Rectal smooth muscle tissue (tissue), 1 donor: ENCODE measurements around the gene GMFB.
"Not testable (repeated sequence)": the region's sequence is repeated elsewhere in the genome, so short reads cannot be mapped to it uniquely, and the experiment has no call there.

Source experiments
- H3K27ac ChIP-seq: one replicate; pipeline ENCODE4 v1.7.0; 2013; ENCODE audit warnings: low read depth, low read length, inconsistent platforms
- H3K27me3 ChIP-seq: one replicate; pipeline ENCODE4 v1.7.0; 2013; ENCODE audit warnings: low read length; ENCODE audit not compliant: control insufficient read depth, insufficient read depth
- H3K36me3 ChIP-seq: one replicate; pipeline ENCODE4 v1.7.0; 2013; ENCODE audit warnings: low read length; ENCODE audit not compliant: control insufficient read depth, insufficient read depth
- H3K4me1 ChIP-seq: one replicate; pipeline ENCODE4 v1.7.0; 2013; ENCODE audit warnings: low read length; ENCODE audit not compliant: control insufficient read depth, insufficient read depth
- H3K4me3 ChIP-seq: one replicate; pipeline ENCODE4 v1.7.0; 2013; ENCODE audit warnings: low read length
- H3K9ac ChIP-seq: one replicate; pipeline ENCODE4 v1.7.0; 2013; ENCODE audit warnings: low read length

The GMFB gene

DNA sequence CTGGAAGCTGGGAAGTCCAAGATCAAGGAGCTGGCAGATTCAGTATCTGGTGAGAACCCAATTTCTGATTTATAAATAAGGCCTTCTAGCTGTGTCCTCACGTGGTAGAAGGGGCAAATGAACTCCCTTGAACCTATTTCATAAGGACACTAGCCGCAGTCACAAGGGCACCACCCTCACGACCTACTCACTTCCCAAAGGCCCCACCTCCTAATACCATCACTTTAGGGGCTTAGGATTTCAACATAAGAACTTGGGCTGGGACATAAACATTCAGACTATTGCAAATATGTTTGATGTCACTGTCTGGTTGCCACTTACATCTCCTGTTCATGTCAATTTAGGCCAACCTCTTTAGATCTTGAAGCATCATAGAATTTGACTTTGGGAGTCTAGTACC lies 36.8 kb downstream of the GMFB start:
- Histone ChIP-seq H3K4me3 (no peak overlapping the region), H3K9ac (no peak overlapping the region), H3K27ac (no peak overlapping the region), H3K36me3 (no peaks in the 10 kb centered on the region), H3K27me3 (no peaks in the 10 kb centered on the region), H3K4me1 (no peaks in the 10 kb centered on the region)

DNA sequence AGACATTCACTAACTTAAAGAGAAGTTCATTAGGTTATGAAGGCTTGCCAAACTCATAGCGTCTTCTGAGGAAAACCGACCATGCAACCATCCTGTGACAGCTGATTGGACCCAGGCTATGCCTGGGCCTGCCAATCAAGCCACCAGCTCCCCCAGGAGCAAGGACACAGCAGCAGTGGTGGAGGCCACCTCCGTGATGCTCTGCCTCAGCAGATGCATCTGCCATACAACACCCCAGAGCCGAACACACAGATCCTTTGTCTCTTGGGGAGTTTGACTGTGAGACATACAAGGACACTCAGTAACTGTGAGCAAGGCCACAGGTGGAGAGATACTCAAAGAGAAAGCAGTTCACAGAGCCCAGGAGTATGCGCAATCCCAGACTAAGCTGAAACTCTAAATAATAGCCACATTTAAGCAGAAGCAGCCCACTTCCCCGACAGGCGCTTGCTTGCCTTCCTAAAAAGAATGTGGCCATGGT lies 37.6 kb downstream of the GMFB start:
- Histone ChIP-seq H3K27ac (no peak overlapping the region), H3K4me1 (no peaks in the 10 kb centered on the region), H3K36me3 (no peaks in the 10 kb centered on the region), H3K27me3 (no peaks in the 10 kb centered on the region), H3K4me3 (no peak overlapping the region), H3K9ac (no peak overlapping the region)

DNA sequence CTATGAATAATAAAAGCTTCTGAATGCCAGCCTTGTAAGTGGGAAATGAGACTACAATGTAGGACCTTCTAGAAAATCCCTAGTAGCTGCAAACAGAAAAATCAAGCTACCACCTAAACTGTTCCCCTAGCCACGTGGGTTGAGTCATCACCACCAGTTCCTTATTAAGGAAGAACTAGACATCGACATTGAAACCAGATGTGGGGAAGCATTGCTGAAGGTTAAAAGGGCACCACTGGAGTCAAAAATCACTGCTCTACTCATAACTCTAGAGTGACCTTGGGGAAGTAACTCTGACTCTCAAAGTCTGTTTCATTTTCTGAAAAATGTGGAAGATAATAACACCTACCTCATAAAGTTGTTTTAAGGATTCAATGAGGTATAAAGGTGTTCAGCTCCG lies 38.2 kb downstream of the GMFB start:
- Histone ChIP-seq H3K27me3 (no peaks in the 10 kb centered on the region), H3K27ac (no peak overlapping the region), H3K36me3 (no peaks in the 10 kb centered on the region), H3K4me1 (no peaks in the 10 kb centered on the region), H3K9ac (no peak overlapping the region), H3K4me3 (no peak overlapping the region)

DNA sequence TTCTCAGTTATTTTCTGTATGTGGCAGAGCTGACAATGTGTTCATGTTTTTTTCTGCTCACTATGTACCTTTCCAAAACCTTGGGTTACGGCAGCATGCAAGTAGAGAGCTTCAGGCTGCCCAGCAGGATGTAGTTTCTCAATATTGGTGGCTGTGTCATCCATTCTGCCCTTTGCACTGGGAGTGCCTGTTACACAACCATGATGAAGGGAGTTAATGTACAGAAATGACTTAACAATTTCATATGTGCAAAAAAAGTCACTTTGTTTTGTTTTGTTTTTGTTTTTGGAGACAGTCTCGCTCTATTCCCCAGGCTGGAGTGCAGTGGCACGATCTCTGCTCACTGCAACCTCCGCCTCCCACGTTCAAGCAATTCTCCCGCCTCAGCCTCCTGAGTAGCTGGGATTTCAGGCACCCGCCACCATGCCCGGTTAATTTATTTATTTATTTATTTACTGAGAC lies 41.5 kb downstream of the GMFB start:
- H3K4me3 ChIP-seq: no peak overlapping the region
- H3K4me1 ChIP-seq: peaks cover 4% of the 10 kb centered on the region
- no peaks in the 10 kb centered on the region for H3K27me3 ChIP-seq
- no peak overlapping the region for H3K9ac ChIP-seq
- no peak overlapping the region for H3K27ac ChIP-seq
- H3K36me3 ChIP-seq: no peaks in the 10 kb centered on the region

DNA sequence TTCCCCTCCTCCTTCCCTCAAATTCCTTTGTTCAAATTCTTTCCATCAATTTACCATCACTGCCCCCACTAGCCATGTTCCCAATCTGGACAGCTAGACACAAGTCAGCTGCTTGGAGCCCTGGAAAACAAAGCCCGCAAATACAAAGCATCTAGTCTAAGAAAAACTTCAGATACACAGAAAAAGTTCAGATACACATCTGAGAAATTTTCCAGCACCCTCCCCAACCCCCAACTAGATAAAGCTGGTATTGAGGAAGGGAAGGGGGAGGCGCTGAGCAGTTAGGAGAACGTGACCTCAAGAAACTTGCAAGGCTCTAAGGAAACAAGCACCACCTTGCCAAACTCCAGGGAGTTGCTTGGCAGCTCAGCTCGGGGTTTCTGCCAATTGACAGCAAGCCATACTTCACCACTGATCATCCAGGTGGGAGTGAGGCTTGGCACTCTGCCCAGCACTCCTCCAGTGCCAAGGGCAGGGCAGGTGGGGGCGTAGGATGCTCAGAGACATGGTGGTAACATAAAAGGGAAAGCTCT lies 42.6 kb downstream of the GMFB start:
- Histone ChIP-seq H3K4me1 (peaks cover 8% of the 10 kb centered on the region), H3K27ac (peak overlapping the region; percentile 50), H3K4me3 (no peak overlapping the region), H3K36me3 (no peaks in the 10 kb centered on the region), H3K27me3 (no peaks in the 10 kb centered on the region), H3K9ac (no peak overlapping the region)

DNA sequence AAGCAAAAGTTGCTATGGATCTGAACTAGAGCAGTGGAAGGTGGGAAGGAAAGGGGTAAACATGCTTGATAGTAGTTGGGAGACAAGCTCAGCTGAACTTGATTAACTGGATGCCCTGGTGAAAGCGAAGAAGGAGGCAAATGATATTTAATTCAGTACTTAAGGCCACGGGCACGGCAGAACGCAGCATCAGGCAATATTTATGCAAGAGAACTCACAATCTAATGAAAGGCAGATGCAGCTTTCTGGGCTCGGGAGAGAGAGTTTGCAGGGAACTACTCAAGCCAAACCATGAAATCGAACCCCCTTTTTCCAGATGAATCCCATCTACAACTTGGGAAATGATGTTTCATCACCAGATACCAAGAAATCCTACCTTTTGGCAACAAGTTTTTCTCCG lies 44.1 kb downstream of the GMFB start:
- peaks cover 14% of the 10 kb centered on the region for H3K4me1 ChIP-seq
- H3K4me3 ChIP-seq: no peak overlapping the region
- H3K9ac ChIP-seq: no peak overlapping the region
- H3K27ac ChIP-seq: no peak overlapping the region
- H3K36me3 ChIP-seq: no peaks in the 10 kb centered on the region
- no peaks in the 10 kb centered on the region for H3K27me3 ChIP-seq

DNA sequence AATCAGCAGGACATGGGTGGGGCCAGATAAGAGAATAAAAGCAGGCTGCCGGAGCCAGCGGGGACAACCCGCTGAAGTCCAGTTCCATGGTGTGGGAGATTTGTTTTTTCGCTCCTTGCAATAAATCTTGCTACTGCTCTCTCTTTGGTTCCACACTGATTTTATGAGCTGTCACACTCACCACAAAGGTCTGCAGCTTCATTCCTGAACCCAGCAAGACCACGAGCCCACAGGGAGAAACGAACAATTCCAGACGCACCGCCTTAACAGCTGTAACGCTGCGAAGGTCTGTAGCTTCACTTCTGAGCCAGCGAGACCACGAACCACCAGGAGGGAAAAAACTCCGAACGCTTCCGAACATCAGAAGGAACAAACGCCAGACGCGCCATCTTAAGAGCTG lies 44.8 kb downstream of the GMFB start:
- no peak overlapping the region for H3K27ac ChIP-seq

DNA sequence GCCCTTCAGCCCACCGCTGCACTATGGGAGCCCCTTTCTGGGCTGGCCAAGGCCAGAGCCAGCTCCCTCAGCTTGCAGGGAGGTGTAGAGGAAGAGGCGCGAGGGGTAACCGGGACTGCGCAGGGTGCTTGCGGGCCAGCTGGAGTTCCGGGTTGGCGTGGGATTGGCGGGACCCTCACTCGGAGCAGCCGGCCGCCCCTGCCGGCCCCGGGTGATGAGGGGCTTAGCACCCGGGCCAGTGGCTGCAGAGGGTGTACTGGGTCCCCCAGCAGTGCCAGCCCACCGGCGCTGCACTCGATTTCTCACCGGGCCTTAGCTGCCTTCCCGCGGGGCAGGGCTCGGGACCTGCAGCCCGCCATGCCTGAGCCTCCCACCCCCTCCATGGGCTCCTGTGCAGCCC lies 45.8 kb downstream of the GMFB start:
- not testable (repeated sequence) for H3K9ac ChIP-seq, H3K4me3 ChIP-seq, H3K27ac ChIP-seq, H3K27me3 ChIP-seq, H3K36me3 ChIP-seq
- H3K4me1 ChIP-seq: peaks cover 14% of the 10 kb centered on the region

More for the DNA sequence above, 44.8 kb downstream of the GMFB start:
- Histone ChIP-seq H3K9ac (no peak overlapping the region), H3K4me3 (no peak overlapping the region), H3K36me3 (no peaks in the 10 kb centered on the region), H3K4me1 (peaks cover 14% of the 10 kb centered on the region), H3K27me3 (no peaks in the 10 kb centered on the region)

DNA sequence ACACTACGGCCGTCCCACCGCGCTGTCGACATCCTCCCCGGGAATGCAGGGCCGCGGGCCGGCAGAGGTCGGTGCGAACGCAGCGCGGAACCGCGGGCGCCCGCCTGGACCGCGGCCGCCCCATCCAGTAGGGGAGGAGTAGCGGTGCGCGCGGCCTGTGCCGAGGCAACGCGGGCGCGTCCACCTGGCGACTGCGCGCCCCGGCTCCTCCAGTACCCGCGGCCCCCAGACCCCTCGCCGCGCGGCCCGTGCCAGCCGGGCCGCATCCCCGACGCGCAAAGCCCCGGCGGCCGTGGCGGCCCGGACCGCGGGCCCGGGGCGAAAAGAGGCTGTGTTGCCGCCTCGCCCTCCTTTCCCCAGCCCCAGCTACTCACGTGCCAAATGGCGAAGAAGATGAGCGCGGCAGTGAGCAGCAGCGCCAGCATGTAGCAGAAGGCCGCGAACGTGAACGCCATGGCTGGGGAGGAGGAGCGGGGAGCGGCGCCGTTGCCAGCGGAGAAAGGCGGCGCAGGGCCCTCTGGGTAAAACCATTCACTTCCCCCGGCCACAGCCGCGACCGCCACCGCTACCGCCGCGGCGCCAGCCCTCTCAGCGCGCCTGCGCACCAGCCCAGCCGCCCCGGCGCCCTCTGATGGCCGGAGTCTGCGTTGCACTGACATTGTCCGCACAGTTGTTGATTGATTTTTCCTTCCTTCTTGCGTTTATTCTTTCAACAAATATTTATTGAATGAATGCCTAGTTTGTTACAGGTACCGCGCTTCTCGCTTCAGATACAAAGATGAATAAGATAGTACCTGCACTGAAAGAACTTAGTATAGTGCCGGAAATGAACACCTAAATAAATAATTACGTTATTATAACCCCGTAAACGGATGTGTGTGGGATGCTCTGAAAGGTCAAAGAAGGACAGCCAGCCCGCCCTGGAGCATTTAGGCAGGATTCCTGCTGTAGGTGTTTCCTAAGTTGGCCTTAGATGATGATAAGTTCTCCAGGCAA lies 47.6 kb downstream of the GMFB start, which contains the start of gene CNIH1:
CNIH1 (minus strand) TSS at position 502 of the 996 bp plus-strand sequence; CDS start at position 455, 47 bp downstream.
- H3K4me3 ChIP-seq: peak within 1 kb of the TSS; percentile 88
- no peaks in the 10 kb centered on the region for H3K27me3 ChIP-seq
- H3K9ac ChIP-seq: peak within 1 kb of the TSS; percentile 64
- H3K27ac ChIP-seq: peak within 1 kb of the TSS; percentile 92
- no peaks in the 10 kb centered on the region for H3K36me3 ChIP-seq
- peaks cover 14% of the 10 kb centered on the region for H3K4me1 ChIP-seq

DNA sequence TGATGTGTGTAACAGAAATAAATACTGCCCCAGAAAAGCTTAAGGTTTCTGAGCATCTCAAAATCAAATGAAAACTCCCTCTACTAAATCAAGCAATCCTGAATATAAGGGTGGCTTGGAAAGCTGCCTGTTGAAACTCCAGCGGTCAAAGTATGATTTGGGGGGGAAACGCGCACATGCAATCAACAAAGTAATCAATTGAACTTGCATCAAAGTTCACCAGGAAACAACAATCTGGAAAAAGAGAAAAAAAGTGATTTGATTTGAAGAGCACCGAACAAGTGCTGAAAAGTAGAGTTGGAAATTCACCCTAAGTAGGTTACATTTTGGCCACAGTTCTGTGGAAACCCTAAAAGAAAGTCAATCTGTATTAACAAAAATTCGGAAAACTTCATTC lies 48.3 kb downstream of the GMFB start:
- H3K9ac ChIP-seq: peak overlapping the region; percentile 64
- H3K27ac ChIP-seq: peak overlapping the region; percentile 92
- peak overlapping the region; percentile 88 for H3K4me3 ChIP-seq
- H3K4me1 ChIP-seq: peaks cover 14% of the 10 kb centered on the region
- no peaks in the 10 kb centered on the region for H3K27me3 ChIP-seq
- H3K36me3 ChIP-seq: no peaks in the 10 kb centered on the region

DNA sequence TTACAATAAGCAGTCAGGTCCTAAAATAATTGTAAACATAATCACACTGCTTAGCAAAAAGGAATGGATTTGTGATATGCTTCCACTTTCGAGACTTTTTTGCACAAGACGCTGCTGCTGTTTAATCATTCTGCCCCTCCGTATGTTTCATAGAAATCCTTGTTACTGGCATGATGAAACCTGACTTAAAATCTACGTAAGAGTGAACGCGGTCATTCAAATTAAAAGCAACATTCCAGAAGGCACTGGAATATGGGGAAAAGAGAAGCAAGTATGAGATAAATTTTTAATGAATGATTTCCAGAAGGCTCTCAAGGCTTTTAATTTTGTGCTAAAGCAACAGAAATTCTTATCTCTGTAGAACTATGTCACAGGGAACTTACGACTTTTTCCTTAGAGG lies 48.7 kb downstream of the GMFB start:
- peaks cover 13% of the 10 kb centered on the region for H3K4me1 ChIP-seq
- peak overlapping the region; percentile 64 for H3K9ac ChIP-seq
- no peaks in the 10 kb centered on the region for H3K36me3 ChIP-seq
- H3K27me3 ChIP-seq: no peaks in the 10 kb centered on the region
- H3K4me3 ChIP-seq: peak overlapping the region; percentile 88
- H3K27ac ChIP-seq: peak overlapping the region; percentile 92

DNA sequence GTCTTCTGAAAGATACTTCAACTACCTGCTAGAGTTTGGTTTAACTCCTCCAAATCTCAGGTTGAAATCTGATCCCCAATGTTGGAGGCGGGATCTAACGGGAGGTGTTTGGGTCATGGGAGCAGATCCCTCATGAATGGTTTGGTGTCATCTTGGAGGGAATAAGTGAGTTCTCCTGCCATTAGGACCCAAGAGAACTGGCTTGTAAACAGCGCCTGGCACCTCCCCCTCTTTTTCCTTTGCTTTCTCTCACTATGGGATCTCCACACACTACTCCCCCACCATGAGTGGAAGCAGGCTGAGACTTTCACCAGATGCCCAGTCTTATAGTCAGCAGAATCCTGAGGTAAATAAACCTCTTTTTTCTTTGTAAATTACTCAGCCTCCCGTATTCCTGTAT lies 50.1 kb downstream of the GMFB start:
- peaks cover 10% of the 10 kb centered on the region for H3K4me1 ChIP-seq
- no peaks in the 10 kb centered on the region for H3K36me3 ChIP-seq
- H3K27ac ChIP-seq: no peak overlapping the region
- no peaks in the 10 kb centered on the region for H3K27me3 ChIP-seq
- H3K4me3 ChIP-seq: no peak overlapping the region
- no peak overlapping the region for H3K9ac ChIP-seq
